ENCODE data around the gene RERE. TPM values are rescaled to one million over a fixed set of nuclear protein-coding genes. Genes with fewer than 3 reads are reported as not detected.
A peak's percentile ranks its signal among the peaks of the same experiment; 100 is the strongest.
"Not testable (repeated sequence)": the region's sequence is repeated elsewhere in the genome, so short reads cannot be mapped to it uniquely, and the experiment has no call there.

RERE gene
- total RNA-seq, 1 donor from 2014 or later = 19.2 TPM

DNA sequence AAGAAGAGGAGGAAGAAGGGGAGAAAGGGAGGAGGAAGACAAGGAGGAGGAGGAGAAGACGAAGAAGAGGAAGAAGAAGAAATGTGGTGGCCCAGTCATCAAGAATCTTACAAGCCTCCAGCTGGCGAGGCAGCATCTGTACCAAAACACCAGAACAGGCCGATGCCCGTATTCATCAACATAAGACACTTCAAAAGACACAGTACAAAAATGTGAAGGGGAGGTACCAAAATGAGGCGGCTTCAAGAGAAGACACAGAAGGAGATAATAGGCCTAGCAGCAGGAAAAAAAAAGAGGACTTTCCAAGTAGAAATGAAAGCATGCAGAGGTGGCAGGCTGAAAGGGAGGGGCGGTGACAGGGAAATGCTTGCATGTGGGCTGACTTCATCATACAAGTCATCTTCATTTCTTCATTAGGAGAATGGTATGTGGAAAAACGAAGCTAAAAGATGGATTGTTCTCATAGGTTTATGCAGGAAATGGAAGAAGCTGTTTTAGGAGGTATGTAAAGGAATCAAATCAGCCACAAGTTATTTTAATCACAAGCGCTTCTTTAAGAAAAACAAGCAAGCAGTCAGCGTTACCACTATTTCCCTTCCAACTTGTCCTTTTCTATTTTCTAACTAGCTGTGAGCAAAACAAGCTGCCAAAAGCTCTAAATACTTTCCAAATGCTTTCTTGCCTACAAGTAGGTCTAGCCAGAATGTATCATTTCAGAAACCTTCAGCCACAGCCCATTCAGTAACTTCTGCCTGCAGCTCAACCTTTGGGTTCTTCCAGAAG lies 307.2 kb downstream of the RERE start:
- no peak for FAIRE-seq
- no peak overlapping the region for H3K4me3 ChIP-seq (ENCODE audit: low read depth, low read length)
- TF ChIP-seq, protein P1, sequence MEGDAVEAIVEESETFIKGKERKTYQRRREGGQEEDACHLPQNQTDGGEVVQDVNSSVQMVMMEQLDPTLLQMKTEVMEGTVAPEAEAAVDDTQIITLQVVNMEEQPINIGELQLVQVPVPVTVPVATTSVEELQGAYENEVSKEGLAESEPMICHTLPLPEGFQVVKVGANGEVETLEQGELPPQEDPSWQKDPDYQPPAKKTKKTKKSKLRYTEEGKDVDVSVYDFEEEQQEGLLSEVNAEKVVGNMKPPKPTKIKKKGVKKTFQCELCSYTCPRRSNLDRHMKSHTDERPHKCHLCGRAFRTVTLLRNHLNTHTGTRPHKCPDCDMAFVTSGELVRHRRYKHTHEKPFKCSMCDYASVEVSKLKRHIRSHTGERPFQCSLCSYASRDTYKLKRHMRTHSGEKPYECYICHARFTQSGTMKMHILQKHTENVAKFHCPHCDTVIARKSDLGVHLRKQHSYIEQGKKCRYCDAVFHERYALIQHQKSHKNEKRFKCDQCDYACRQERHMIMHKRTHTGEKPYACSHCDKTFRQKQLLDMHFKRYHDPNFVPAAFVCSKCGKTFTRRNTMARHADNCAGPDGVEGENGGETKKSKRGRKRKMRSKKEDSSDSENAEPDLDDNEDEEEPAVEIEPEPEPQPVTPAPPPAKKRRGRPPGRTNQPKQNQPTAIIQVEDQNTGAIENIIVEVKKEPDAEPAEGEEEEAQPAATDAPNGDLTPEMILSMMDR (IDR thresholded peaks at IDR 0.05; ENCODE audit: insufficient read depth, low read length, severe bottlenecking) = no peak

DNA sequence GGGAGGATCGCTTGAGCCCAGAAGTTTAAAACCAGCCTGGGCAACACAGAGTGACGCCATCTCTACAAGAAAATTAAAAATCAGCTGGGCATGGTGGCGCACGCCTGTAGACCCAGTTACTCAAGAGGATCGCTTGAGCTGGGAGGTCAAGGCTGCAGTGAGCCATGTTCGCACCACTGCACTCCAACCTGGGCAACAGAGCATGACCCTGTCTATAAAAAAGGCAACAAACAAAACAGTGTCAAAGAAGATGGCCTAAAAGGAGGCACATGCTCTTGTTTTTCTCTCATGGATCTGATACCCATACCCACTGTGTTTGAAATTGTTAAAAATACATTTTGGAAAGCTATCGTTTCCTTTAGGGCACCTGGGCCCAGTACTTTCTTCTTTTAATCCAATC lies 307.9 kb downstream of the RERE start:
- Histone ChIP-seq H3K36me3 (ENCODE audit: control insufficient read depth, insufficient read depth, low read length) (peaks cover 3% of the 10 kb centered on the region), H3K4me3 (ENCODE audit: low read depth, low read length) (no peak overlapping the region), H3K27me3 (ENCODE audit: control insufficient read depth, insufficient read depth, low read length) (no peaks in the 10 kb centered on the region)
- peak; percentile 32 for FAIRE-seq
- DNase-seq (ENCODE audit: low read depth) = no peak
- TF ChIP-seq, protein P1 (IDR thresholded peaks at IDR 0.05; ENCODE audit: insufficient read depth, low read length, severe bottlenecking) = no peak

More for the DNA sequence above, 307.2 kb downstream of the RERE start:
- no peaks in the 10 kb centered on the region for H3K27me3 ChIP-seq (ENCODE audit: control insufficient read depth, insufficient read depth, low read length)
- H3K36me3 ChIP-seq (ENCODE audit: control insufficient read depth, insufficient read depth, low read length) = peaks cover 3% of the 10 kb centered on the region
- DNase-seq (ENCODE audit: low read depth) = no peak

DNA sequence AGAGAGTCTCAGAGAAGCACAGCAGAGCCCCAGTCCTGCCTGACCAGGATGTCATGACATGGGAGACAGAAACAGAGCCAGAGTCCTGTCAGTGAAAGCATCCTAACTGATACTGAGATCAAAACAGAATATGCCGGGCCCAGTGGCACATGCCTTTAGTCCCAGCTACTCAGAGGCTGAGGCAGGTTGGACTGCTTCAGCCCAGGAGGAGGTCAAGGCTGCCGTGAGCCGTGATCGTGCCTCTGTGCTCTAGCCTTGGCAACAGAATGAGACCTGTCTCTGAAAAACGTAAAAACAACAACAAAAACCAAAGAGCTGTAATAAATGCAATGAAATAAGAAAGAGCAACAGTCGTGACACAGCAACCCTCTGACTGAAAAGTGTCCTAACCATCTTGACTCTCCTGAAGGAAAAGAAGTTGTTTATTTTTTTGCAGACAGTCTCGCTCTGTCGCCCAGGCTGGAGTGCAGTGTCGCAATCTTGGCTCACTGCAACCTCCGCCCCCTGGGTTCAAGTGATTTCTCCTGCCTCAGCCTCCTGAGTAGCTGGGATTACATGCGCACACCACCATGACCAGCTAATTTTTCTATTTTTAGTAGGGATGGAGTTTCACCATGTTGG lies 310.3 kb downstream of the RERE start:
- DNase-seq (ENCODE audit: low read depth) (no peak), FAIRE-seq (no peak)
- Histone ChIP-seq H3K4me3 (ENCODE audit: low read depth, low read length) (no peak overlapping the region), H3K27me3 (ENCODE audit: control insufficient read depth, insufficient read depth, low read length) (no peaks in the 10 kb centered on the region), H3K36me3 (ENCODE audit: control insufficient read depth, insufficient read depth, low read length) (no peaks in the 10 kb centered on the region)
- TF ChIP-seq, protein P1 (IDR thresholded peaks at IDR 0.05; ENCODE audit: insufficient read depth, low read length, severe bottlenecking) = no peak

DNA sequence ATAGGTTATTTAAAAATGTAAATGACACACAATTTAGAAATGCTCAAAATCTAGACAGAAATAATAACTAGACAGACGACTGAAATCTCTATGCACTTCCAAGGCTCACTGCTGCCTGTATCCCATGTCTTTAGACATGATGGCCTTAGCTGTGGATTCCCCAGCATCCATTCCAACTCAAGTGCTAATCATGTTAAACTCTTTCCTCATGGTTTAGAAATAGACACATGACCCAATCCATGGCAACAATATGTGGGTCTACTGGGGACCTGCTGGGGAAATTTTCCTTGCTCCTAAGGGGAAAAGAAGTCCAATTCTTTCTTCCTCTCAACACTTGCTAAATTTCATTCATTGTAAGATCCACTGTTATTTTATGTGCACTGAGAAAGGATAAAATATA lies 311.0 kb downstream of the RERE start:
- peak; percentile 23 for FAIRE-seq

DNA sequence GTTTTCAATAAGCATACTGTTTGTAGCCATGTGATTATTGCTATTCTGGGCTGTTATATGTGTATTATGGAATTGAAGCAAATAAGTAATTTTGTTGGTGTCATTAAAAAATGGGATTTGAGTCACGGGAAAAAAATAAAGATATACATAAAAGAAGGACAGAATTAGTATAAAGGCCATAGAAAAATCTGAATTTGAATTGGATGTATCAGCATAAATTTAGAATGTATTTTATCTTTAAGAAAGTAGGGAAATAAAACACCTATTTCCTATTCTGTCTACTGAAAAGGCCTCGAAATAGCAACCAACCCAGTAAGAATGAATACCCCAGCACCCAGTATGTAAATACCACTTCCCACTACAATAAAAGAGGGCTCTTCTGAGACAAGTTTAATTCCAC lies 313.6 kb downstream of the RERE start:
- TF ChIP-seq, protein P1 (IDR thresholded peaks at IDR 0.05; ENCODE audit: insufficient read depth, low read length, severe bottlenecking) = no peak
- FAIRE-seq (no peak), DNase-seq (ENCODE audit: low read depth) (no peak)
- Histone ChIP-seq H3K4me3 (ENCODE audit: low read depth, low read length) (no peak overlapping the region), H3K36me3 (ENCODE audit: control insufficient read depth, insufficient read depth, low read length) (no peaks in the 10 kb centered on the region), H3K27me3 (ENCODE audit: control insufficient read depth, insufficient read depth, low read length) (no peaks in the 10 kb centered on the region)

More for the DNA sequence above, 311.0 kb downstream of the RERE start:
- H3K36me3 ChIP-seq (ENCODE audit: control insufficient read depth, insufficient read depth, low read length) = no peaks in the 10 kb centered on the region
- TF ChIP-seq, protein P1 (IDR thresholded peaks at IDR 0.05; ENCODE audit: insufficient read depth, low read length, severe bottlenecking) = no peak
- no peak overlapping the region for H3K4me3 ChIP-seq (ENCODE audit: low read depth, low read length)
- no peak for DNase-seq (ENCODE audit: low read depth)
- H3K27me3 ChIP-seq (ENCODE audit: control insufficient read depth, insufficient read depth, low read length) = no peaks in the 10 kb centered on the region

DNA sequence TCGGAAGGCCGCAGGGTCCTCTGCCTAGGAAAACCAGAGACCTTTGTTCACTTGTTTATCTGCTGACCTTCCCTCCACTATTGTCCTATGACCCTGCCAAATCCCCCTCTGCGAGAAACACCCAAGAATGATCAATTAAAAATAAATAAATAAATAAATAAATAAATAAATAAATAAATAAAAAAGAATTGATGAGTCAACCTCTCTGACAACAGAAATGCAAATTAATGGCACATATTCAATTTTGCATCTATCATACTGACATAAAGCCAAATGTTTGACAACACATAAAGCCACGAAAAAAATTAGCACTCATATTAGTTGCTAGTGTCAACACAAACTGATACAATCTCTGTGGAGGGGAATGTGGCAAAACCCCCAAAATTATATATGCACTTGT lies 314.5 kb downstream of the RERE start:
- FAIRE-seq; H3K27me3 ChIP-seq (ENCODE audit: control insufficient read depth, insufficient read depth, low read length); H3K36me3 ChIP-seq (ENCODE audit: control insufficient read depth, insufficient read depth, low read length); H3K4me3 ChIP-seq (ENCODE audit: low read depth, low read length); DNase-seq (ENCODE audit: low read depth): not testable (repeated sequence)

All from bronchial epithelial cell (primary cell).